Measurements from ENCODE around the gene ZNF804B.

ZNF804B gene

GRCh38 chr7:89265631-89266030, 506.1 kb downstream of the ZNF804B start:
- DNase-seq (ENCODE audit: low spot score): no peak

- no peak for DNase-seq (ENCODE audit: low spot score)
Measured at GRCh38 chr7:89283302-89283701, 523.8 kb downstream of the ZNF804B start.

- no peak for DNase-seq (ENCODE audit: low spot score)
Measured at GRCh38 chr7:89308535-89308934, 549.0 kb downstream of the ZNF804B start.

GRCh38 chr7:89311886-89312285, 552.4 kb downstream of the ZNF804B start:
- DNase-seq (ENCODE audit: low spot score): no peak

GRCh38 chr7:89312551-89312950, 553.1 kb downstream of the ZNF804B start:
- DNase-seq (ENCODE audit: low spot score): no peak

- DNase-seq (ENCODE audit: low spot score): no peak
Measured at GRCh38 chr7:89316584-89317251, 557.2 kb downstream of the ZNF804B start.

GRCh38 chr7:89332026-89332425, 572.5 kb downstream of the ZNF804B start:
- DNase-seq (ENCODE audit: low spot score): no peak

- peak; percentile 1 for DNase-seq (ENCODE audit: low spot score)
Measured at GRCh38 chr7:89334797-89335196, 575.3 kb downstream of the ZNF804B start.

- DNase-seq (ENCODE audit: low spot score): no peak
Measured at GRCh38 chr7:89335490-89335889, 576.0 kb downstream of the ZNF804B start.

GRCh38 chr7:89336121-89336520, 576.6 kb downstream of the ZNF804B start:
- DNase-seq (ENCODE audit: low spot score): no peak

- no peak for DNase-seq (ENCODE audit: low spot score)
Measured at GRCh38 chr7:89339748-89340147, 580.2 kb downstream of the ZNF804B start.

- DNase-seq (ENCODE audit: low spot score): no peak
Measured at GRCh38 chr7:89357121-89357520, 597.6 kb downstream of the ZNF804B start.

- no peak for DNase-seq (ENCODE audit: low spot score)
Measured at GRCh38 chr7:89377219-89377618, 617.7 kb downstream of the ZNF804B start.

GRCh38 chr7:89385411-89385810, 625.9 kb downstream of the ZNF804B start:
- DNase-seq (ENCODE audit: low spot score): no peak
